ENCODE measurements around the gene MIER3. TPM values are rescaled to one million over a fixed set of nuclear protein-coding genes. Genes with fewer than 3 reads are reported as not detected.

Gene MIER3
- total and polyA plus RNA-seq, 2 experiments from 2014 or later: 7.1 to 41.9 TPM

- no peaks in the 10 kb centered on the region for H3K27me3 ChIP-seq
- H3K4me2 ChIP-seq: no peak overlapping the region
- TF ChIP-seq EZH2 (IDR thresholded peaks at IDR 0.05; ENCODE audit: borderline replicate concordance) (no peak), EZH2phosphoT487 (IDR thresholded peaks at IDR 0.05; ENCODE audit: low read depth, severe bottlenecking, unreplicated experiment) (no peak), CTCF (IDR thresholded peaks at IDR 0.05; ENCODE audit: poor library complexity) (no peak)
- no peak overlapping the region for H3K27ac ChIP-seq
- no peak overlapping the region for H3K4me3 ChIP-seq
- no peaks in the 10 kb centered on the region for H3K9me3 ChIP-seq (ENCODE audit: low read depth)
- no peak overlapping the region for H2AFZ ChIP-seq
- H3K36me3 ChIP-seq (replicated peaks; ENCODE audit: insufficient read depth, low read depth): no peaks in the 10 kb centered on the region
- 79% methylated on average over 3 of the region's 3 CpGs for WGBS (ENCODE audit: low lambda C conversion rate, missing lambda C conversion rate)
- no peaks in the 10 kb centered on the region for H4K20me1 ChIP-seq (ENCODE audit: insufficient read depth, poor library complexity, severe bottlenecking)
- no peak for DNase-seq (ENCODE audit: low spot score)
- H3K79me2 ChIP-seq: peaks cover 8% of the 10 kb centered on the region
- H3K4me1 ChIP-seq (ENCODE audit: insufficient read depth): no peaks in the 10 kb centered on the region
- no peaks in the 10 kb centered on the region for H3K9me2 ChIP-seq (replicated peaks; ENCODE audit: insufficient read depth)
Measured at GRCh38 chr5:56873056-56873455, 78.9 kb downstream of the MIER3 start.

GRCh38 chr5:56871777-56872176 is 80.1 kb downstream of the MIER3 start:
- Histone ChIP-seq H3K4me2 (no peak overlapping the region), H3K27ac (no peak overlapping the region), H4K20me1 (ENCODE audit: insufficient read depth, poor library complexity, severe bottlenecking) (no peaks in the 10 kb centered on the region), H3K4me1 (ENCODE audit: insufficient read depth) (no peaks in the 10 kb centered on the region), H2AFZ (no peak overlapping the region), H3K36me3 (replicated peaks; ENCODE audit: insufficient read depth, low read depth) (no peaks in the 10 kb centered on the region), H3K27me3 (no peaks in the 10 kb centered on the region), H3K9me2 (replicated peaks; ENCODE audit: insufficient read depth) (no peaks in the 10 kb centered on the region), H3K79me2 (peaks cover 8% of the 10 kb centered on the region), H3K9me3 (ENCODE audit: low read depth) (no peaks in the 10 kb centered on the region), H3K4me3 (no peak overlapping the region)
- 99% methylated on average over 2 of the region's 2 CpGs for WGBS (ENCODE audit: low lambda C conversion rate, missing lambda C conversion rate)
- no peak for TF ChIP-seq EZH2 (IDR thresholded peaks at IDR 0.05; ENCODE audit: borderline replicate concordance)
- no peak for TF ChIP-seq EZH2phosphoT487 (IDR thresholded peaks at IDR 0.05; ENCODE audit: low read depth, severe bottlenecking, unreplicated experiment)
- no peak for TF ChIP-seq CTCF (IDR thresholded peaks at IDR 0.05; ENCODE audit: poor library complexity)
- DNase-seq (ENCODE audit: low spot score): no peak

Other genes with a start within 250 kb of the MIER3 start
- 36.0 and 38.2 TPM in 2 replicates for gene MAP3K1, start 136.6 kb downstream of the MIER3 start, total RNA-seq
- 11.2 and 12.0 TPM in 2 replicates for gene MAP3K1, start 136.6 kb downstream of the MIER3 start, polyA plus RNA-seq
- 21.8 and 24.7 TPM in 2 replicates for gene SETD9, start 42.5 kb downstream of the MIER3 start, total RNA-seq
- gene SETD9, start 42.5 kb downstream of the MIER3 start, polyA plus RNA-seq: 17.1 and 22.6 TPM in 2 replicates
- 86.1 and 95.4 TPM in 2 replicates for gene GPBP1, start 221.9 kb upstream of the MIER3 start, total RNA-seq
- 47.0 and 49.0 TPM in 2 replicates for gene GPBP1, start 221.9 kb upstream of the MIER3 start, polyA plus RNA-seq